HG03159 (cell line): ENCODE data around the gene GPBAR1.
A peak's percentile ranks its signal among the peaks of the same experiment; 100 is the strongest.

Experiments used
- ATAC-seq: cut with Tn5 transposase; IDR thresholded peaks from one replicate; pipeline ENCODE4 v1.9.1; 2021; ENCODE audit warnings: mild to moderate bottlenecking, moderate library complexity; ENCODE audit not compliant: unreplicated experiment

Gene GPBAR1, protein sequence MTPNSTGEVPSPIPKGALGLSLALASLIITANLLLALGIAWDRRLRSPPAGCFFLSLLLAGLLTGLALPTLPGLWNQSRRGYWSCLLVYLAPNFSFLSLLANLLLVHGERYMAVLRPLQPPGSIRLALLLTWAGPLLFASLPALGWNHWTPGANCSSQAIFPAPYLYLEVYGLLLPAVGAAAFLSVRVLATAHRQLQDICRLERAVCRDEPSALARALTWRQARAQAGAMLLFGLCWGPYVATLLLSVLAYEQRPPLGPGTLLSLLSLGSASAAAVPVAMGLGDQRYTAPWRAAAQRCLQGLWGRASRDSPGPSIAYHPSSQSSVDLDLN

GRCh38 chr2:218260742-218261422 is at the start of gene GPBAR1:
Gene GPBAR1 (plus strand): TSS chr2:218261015. CDS start chr2:218262725, 1,710 bp downstream.
- ATAC-seq, result no peak

DNA sequence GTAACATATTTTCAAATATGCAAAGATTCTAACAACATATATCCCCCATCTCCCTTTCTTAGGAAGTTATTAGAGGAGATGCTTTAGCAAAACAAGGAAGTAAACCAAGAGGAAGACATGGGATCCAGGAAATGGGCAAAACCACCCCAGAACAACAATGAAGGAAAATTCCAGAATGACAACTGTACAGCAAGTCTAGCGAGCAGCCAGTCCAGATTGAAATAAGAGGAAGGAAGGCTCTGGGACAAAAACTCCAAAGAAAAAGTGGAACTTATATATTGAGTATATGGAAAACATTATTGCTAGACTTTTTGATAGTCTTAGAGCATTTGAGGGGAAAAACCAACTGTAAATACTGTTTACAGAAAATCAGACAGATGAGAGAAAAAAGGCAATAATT is 46.7 kb upstream of the GPBAR1 start:
- ATAC-seq, result no peak

- no peak for ATAC-seq
These were observed 44.5 kb upstream of the GPBAR1 start for GRCh38 chr2:218216336-218216673.

GRCh38 chr2:218216674-218217359 is 44.0 kb upstream of the GPBAR1 start, which contains the start of gene ARPC2:
Gene ARPC2 (plus strand): TSS chr2:218217189. CDS start chr2:218217471, 282 bp downstream.
- peak; percentile 65 for ATAC-seq

DNA sequence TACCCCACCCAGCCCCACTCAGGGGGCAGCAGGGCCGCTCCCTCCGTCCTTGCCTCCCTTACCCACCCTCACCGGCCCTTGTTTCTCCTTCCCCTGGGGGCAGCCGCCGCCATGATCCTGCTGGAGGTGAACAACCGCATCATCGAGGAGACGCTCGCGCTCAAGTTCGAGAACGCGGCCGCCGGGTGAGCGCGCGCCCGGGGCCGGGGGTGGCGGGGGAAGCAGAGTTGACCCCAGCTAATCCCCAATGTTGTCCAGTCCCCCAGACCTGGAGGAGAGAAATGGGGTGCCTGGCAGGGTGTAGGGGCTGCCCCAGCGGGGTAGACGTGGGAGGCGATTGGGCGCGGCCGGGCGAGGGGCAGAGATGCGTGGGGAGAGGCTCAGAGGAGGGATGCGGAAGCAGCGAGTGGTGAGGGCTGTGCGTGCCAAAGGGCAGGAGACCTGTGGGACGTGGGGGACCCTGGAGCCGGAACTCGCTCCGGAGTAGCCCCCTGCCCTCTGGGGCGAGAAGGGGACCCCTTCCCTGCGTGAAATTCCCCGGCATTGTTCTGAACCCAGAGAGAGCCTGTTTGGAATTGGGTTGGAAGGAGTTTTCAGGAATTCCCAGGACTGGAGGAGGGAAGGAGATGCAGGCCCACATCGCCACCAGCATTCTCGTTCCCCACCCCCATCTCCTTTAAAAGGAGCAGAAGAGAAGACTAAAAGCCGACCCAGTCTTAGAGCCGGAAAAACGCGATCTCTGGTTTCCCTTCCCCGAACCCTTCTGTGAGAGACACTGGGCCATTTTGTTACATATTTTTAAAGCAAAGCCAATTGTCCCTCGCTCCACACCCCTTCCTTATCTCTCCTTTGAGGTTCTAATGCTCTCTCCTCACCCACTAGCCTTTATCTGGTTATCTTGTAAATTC is 43.2 kb upstream of the GPBAR1 start:
- peak; percentile 38 for ATAC-seq

DNA sequence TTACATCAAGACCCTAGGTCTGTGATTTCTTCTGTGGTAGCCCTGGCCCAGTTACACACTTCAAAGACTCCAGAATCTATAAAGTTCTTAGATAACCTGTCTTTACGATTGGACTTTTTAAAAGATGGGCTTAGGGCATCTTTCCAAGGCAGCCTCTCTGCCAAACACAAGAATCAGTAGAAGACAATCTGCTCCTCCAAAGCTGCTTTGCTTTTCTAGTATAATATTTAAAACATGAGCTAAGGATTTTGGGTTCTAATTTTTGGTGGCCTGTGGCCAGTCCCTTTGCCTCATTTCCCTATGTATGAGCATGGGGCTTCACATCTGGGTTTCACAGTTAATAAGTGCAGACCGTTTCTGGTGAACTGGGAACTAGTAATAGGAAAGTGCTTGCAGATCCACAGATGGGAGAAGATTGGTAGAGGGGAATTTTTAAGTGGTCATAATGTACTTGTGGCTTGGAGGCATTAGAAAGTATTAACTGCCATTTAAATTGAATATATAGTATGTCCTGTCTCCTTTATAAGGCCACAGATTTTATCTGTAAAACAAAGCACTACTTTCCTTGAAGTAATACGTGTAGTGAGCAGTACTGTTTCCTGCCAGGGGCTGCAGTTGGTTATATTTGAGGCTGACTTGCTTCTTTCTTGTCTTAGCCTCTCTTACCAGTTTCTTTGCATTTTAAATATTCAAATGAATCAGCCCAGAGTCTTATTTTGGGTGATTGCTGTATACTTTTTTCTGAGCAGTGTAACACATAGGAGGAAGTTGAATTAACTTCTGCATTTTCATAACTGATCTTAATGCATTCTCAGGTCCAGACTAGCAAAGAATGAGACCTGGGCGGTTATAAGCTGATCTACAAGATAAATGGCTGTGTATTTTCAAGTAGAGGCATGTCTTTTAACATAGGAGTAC is 42.3 kb upstream of the GPBAR1 start:
- peak; percentile 37 for ATAC-seq

GRCh38 chr2:218219934-218220333 is 40.9 kb upstream of the GPBAR1 start:
- no peak for ATAC-seq

- ATAC-seq, result no peak
These were observed 39.8 kb upstream of the GPBAR1 start for GRCh38 chr2:218221000-218221399.

DNA sequence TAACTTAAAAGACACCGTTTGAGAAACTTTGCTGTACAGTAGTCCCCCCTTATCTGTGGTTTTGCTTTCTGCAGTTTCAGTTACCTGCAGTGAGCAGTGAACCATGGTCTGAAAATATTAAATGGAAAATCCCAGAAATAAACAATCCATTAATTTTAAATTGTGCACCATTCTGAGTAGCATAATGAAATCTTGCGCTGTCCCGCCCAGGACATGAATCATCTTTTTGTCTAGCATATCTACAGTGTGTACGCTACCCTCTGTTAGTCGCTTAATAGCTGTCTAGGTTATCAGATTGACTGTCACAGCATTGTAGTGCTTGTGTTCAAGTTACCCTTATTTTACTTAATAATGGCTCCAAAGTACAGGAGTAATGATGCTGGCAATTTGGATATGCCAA is 37.8 kb upstream of the GPBAR1 start:
- no peak for ATAC-seq

GRCh38 chr2:218224186-218224585 is 36.6 kb upstream of the GPBAR1 start:
- ATAC-seq, result no peak

- ATAC-seq, result no peak
These were observed 33.9 kb upstream of the GPBAR1 start for GRCh38 chr2:218226903-218227302.

- no peak for ATAC-seq
These were observed 32.3 kb upstream of the GPBAR1 start for GRCh38 chr2:218228366-218229090.

- peak; percentile 77 for ATAC-seq
These were observed 31.6 kb upstream of the GPBAR1 start for GRCh38 chr2:218229239-218229638.

DNA sequence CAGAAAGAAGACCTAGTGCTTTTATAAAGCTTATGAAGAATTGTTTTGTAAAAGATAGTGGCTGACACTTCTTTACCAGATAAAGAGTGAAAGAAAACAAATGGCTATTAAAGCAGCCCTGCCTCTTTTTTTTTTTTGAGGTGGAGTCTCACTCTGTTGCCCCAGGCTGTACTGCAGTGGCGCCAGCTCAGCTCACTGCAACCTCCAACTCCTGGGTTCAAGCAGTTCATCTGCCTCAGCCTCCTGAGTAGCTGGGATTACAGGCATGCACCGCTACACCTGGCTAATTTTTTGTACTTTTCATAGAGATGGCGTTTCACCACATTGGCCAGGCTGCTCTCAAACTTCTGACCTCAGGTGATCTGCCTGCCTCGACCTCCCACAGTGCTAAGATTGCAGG is 31.0 kb upstream of the GPBAR1 start:
- no peak for ATAC-seq

DNA sequence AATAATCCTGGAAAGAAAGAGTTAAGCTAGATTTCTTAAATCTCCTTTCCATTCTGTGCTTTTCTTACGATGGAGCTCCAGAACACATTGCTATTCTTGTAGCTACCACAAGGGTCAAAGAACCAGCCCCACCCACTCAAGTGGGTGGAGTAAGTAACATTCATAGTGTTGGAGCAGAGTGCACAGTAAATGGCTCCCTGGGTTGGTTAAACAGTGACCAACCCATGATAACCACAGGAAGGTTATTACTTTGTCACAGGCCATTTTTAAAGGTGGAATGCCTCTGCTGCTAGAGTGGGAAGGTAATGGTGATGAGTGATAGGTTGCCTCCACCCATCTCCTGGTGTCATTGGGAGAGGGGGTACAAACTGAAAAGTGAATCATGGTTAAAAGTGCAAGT is 29.9 kb upstream of the GPBAR1 start:
- peak; percentile 63 for ATAC-seq

- no peak for ATAC-seq
These were observed 27.3 kb upstream of the GPBAR1 start for GRCh38 chr2:218233543-218233942.

- ATAC-seq, result no peak
These were observed 26.3 kb upstream of the GPBAR1 start for GRCh38 chr2:218234521-218234920.

DNA sequence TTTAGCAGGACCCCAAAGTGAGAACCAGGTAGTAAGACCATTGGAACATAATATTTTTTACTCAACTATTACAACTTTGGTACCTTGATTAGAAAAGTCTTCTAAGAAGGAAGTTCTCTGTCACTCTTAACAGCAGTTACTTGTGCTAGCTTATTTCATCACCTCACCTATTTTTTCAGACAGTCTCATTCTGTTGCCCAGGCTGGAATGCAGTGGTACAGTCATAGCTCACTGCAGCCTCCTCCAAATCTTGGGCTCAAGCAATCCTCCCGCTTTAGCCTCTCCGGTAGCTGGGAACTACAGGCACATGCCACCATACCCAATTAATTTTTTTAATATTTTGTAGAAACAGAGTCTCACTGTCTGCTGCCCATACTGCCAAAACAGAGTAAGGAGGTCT is 25.8 kb upstream of the GPBAR1 start:
- no peak for ATAC-seq

DNA sequence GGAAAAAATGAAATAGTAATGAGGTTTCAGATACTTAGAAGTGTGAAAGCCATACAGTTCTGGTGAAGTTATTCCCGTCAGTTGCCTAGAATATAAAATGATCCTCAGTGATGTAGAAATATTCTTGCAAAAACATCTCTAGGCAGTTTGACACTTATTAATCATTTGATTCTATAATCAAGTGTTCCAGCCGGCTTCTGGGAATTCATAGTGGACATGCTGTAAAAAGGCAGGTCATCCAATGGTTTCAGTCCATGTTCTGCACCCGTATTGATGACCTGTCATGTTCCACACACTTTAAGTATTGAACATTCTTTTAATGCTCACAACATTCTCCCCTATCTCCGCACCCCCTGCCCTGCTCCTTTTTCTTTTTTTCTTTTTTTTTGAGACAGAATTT is 24.0 kb upstream of the GPBAR1 start:
- no peak for ATAC-seq
